Prostate gland (tissue), 2 donors: ENCODE results near the gene CYP2E1. TPM values are rescaled to one million over a fixed set of nuclear protein-coding genes. Genes with fewer than 3 reads are reported as not detected.
A peak's percentile ranks its signal among the peaks of the same experiment; 100 is the strongest.

Experiments
- DNase-seq: peaks from one replicate; pipeline ENCODE4 v3.0.0-alpha.2; 2019; ENCODE audit warnings: low spot score
- H3K27ac ChIP-seq, 2 donors: fragments of 200-600 bp; sonication (generic); 2 replicates each; pipeline ENCODE4 v1.5.1; 2017 to 2019
- H3K27me3 ChIP-seq: fragments of 200-600 bp; sonication (generic); replicated peaks from 2 replicates; pipeline ENCODE4 v1.5.1; 2019; ENCODE audit not compliant: insufficient read depth
- H3K36me3 ChIP-seq, 2 donors: fragments of 200-600 bp; sonication (generic); 1 replicate in 1 of 2; 2 replicates in 1 of 2; pipeline versions ENCODE4 v1.5.1 to v1.8.1; 2017 to 2019
- H3K4me1 ChIP-seq: fragments of 200-600 bp; sonication (generic); replicated peaks from 2 replicates; pipeline ENCODE4 v1.5.1; 2019
- H3K4me3 ChIP-seq, 2 donors: fragments of 200-600 bp; sonication (generic); 2 replicates each; pipeline ENCODE4 v1.5.1; 2017 to 2019
- H3K9me3 ChIP-seq: fragments of 200-600 bp; sonication (generic); 2 replicates; pipeline ENCODE4 v1.5.1; 2017
- POLR2A ChIP-seq: fragments of 450-650 bp; IDR thresholded peaks from one replicate; pipeline ENCODE4 v1.6.1; 2016; ENCODE audit warnings: antibody characterized with exemption, mild to moderate bottlenecking
- POLR2AphosphoS5 ChIP-seq: sonication (generic); formaldehyde crosslinking; IDR thresholded peaks from one replicate; pipeline ENCODE4 v1.6.1; 2017; ENCODE audit warnings: antibody characterized with exemption
- WGBS: methylation state at CpG from one replicate; pipeline ENCODE4 v1.1.5; 2018; 5-methylcytosine and 5-hydroxymethylcytosine counted together
- intact Hi-C: fragments of 100-400 bp; cut with DNase I; formaldehyde crosslinking; loops from one replicate; pipeline ENCODE4 v1.14.2; 2022
- total RNA-seq, 2 donors: library from RNA; depleted of rRNA; stranded (reverse); fragments of >200 nt; gene quantifications; one replicate each; pipeline ENCODE4 v1.1.0, GENCODE V29; 2016
- TF ChIP-seq, protein P1 (sequence below), 4 experiments: fragments of 200-600 bp in 2 of 4; fragments of 450-650 bp in 2 of 4; sonication (generic) in 2 of 4; IDR thresholded peaks; 1 replicate in 3 of 4; 2 replicates in 1 of 4; pipeline ENCODE4 v1.5.1; 2016 to 2019; ENCODE audit warnings: antibody characterized with exemption in 4 of 4, mild to moderate bottlenecking in 2 of 4, moderate library complexity in 2 of 4

CYP2E1 gene
- total RNA-seq, 2 donors from 2014 or later: 3.7 to 8.1 TPM

DNA sequence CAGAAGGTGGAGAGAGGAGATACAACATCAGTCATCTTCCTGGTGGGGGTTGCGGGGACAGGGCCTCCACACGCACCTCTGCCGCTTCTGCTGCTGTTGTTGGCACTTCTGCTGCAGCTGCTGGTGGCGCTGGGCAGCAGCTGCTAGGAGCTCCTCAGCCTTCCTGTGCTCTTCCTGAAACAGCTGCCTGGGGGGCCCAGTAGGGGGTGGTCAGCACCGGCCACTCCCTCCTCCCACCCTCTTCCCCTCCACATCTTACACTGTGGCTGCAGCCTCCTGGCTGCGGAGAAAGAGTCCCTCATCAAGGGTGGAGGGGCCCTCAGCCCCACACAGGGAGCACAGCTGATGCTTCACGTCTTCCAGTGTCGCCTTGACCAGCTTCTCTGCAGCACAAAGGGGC is 28.4 kb downstream of the CYP2E1 start:
- 85% methylated on average over 8 of the region's 8 CpGs for WGBS
- Histone ChIP-seq H3K4me1 (no peaks in the 10 kb centered on the region), H3K27me3 (no peaks in the 10 kb centered on the region), H3K9me3 (no peaks in the 10 kb centered on the region), H3K27ac (no peak overlapping the region), H3K4me3 (no peak overlapping the region), H3K36me3 (no peaks in the 10 kb centered on the region)
- no peak for TF ChIP-seq POLR2AphosphoS5
- TF ChIP-seq, protein P1, sequence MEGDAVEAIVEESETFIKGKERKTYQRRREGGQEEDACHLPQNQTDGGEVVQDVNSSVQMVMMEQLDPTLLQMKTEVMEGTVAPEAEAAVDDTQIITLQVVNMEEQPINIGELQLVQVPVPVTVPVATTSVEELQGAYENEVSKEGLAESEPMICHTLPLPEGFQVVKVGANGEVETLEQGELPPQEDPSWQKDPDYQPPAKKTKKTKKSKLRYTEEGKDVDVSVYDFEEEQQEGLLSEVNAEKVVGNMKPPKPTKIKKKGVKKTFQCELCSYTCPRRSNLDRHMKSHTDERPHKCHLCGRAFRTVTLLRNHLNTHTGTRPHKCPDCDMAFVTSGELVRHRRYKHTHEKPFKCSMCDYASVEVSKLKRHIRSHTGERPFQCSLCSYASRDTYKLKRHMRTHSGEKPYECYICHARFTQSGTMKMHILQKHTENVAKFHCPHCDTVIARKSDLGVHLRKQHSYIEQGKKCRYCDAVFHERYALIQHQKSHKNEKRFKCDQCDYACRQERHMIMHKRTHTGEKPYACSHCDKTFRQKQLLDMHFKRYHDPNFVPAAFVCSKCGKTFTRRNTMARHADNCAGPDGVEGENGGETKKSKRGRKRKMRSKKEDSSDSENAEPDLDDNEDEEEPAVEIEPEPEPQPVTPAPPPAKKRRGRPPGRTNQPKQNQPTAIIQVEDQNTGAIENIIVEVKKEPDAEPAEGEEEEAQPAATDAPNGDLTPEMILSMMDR (IDR thresholded peaks at IDR 0.05): no peak
- TF ChIP-seq POLR2A: no peak
- no peak for DNase-seq
- intact Hi-C loops: no loop called here

DNA sequence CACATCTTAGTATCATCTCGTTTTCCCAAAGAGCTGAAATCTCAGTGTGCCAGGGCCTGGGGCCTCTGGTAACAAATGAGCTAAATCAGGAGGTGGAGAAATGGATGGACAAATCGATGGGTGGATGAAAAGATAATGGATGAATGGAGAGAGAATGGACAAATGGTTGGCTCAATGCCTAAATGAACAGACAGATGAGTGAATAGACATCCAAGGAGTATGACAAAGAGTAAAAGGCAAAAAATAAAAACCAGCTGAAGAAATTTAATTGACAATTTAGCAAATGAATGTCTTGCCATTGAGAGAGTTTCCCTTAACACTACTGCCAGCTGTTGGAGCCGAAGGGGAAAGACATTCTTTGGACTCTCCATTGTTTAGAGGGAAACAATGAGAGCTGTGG is 30.2 kb downstream of the CYP2E1 start:
- WGBS: 28% methylated on average over 3 of the region's 3 CpGs
- no peak overlapping the region for H3K4me3 ChIP-seq
- no peaks in the 10 kb centered on the region for H3K27me3 ChIP-seq
- no peak overlapping the region for H3K27ac ChIP-seq
- no peaks in the 10 kb centered on the region for H3K4me1 ChIP-seq
- intact Hi-C loops: no loop called here
- DNase-seq: no peak
- no peaks in the 10 kb centered on the region for H3K36me3 ChIP-seq
- H3K9me3 ChIP-seq: no peaks in the 10 kb centered on the region
- TF ChIP-seq, protein P1 (IDR thresholded peaks at IDR 0.05): no peak
- no peak for TF ChIP-seq POLR2A
- no peak for TF ChIP-seq POLR2AphosphoS5

DNA sequence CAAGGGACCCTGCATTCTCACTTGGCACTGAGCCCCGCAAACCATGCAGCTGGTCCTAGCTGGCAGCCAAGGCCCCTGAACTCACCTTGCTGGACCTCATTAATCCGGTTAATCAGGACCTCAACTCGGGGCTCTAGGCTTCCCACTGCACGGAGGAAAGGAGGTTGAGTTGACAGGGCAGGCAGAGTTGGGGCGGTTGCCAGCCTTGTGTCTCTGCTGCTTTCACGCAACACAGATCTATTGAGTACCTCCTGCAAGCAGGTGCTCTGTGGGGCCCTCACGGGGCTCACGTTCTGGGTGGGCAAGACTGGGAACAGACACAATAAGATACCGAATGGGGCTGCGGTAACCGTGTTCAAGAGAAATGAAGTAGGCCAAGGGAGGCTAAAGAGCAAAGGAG is 32.1 kb downstream of the CYP2E1 start:
- Histone ChIP-seq H3K9me3 (no peaks in the 10 kb centered on the region), H3K36me3 (no peaks in the 10 kb centered on the region), H3K4me3 (no peak overlapping the region), H3K27me3 (no peaks in the 10 kb centered on the region), H3K4me1 (no peaks in the 10 kb centered on the region), H3K27ac (no peak overlapping the region)
- DNase-seq: no peak
- intact Hi-C loops: no loop called here
- WGBS: 84% methylated on average over 11 of the region's 11 CpGs
- no peak for TF ChIP-seq POLR2AphosphoS5
- TF ChIP-seq, protein P1 (IDR thresholded peaks at IDR 0.05): no peak
- TF ChIP-seq POLR2A: no peak

DNA sequence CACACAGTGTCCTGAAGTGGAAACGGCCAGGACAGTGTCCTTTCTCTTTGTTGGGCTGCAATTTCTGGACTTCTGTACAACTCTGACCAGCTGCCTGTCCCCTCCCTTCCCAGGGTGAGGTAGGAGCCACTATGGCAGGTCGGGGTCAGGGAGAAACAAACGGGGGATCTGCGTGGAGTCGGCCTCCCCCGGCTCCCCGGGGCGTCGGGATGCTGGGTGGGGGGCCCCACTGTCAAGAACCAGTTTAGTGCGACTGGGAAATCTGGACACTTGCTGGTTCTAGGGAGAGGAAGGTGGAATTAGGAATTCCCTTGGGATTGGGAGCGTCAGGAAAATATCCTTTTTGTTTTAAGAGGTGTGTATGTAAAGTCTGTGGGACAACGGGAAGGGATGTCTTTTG is 37.7 kb downstream of the CYP2E1 start:
- WGBS: 85% methylated on average over 12 of the region's 12 CpGs
- no peaks in the 10 kb centered on the region for H3K9me3 ChIP-seq
- intact Hi-C loops: no loop called here
- peaks cover 4% of the 10 kb centered on the region for H3K27me3 ChIP-seq
- no peaks in the 10 kb centered on the region for H3K4me1 ChIP-seq
- no peak for DNase-seq
- H3K27ac ChIP-seq: peak overlapping the region in 1 of 2 donors; percentile 69
- H3K36me3 ChIP-seq: no peaks in the 10 kb centered on the region
- TF ChIP-seq, protein P1 (IDR thresholded peaks at IDR 0.05): no peak
- no peak for TF ChIP-seq POLR2A
- no peak for TF ChIP-seq POLR2AphosphoS5
- H3K4me3 ChIP-seq: peak overlapping the region in 1 of 2 donors; percentile 38

DNA sequence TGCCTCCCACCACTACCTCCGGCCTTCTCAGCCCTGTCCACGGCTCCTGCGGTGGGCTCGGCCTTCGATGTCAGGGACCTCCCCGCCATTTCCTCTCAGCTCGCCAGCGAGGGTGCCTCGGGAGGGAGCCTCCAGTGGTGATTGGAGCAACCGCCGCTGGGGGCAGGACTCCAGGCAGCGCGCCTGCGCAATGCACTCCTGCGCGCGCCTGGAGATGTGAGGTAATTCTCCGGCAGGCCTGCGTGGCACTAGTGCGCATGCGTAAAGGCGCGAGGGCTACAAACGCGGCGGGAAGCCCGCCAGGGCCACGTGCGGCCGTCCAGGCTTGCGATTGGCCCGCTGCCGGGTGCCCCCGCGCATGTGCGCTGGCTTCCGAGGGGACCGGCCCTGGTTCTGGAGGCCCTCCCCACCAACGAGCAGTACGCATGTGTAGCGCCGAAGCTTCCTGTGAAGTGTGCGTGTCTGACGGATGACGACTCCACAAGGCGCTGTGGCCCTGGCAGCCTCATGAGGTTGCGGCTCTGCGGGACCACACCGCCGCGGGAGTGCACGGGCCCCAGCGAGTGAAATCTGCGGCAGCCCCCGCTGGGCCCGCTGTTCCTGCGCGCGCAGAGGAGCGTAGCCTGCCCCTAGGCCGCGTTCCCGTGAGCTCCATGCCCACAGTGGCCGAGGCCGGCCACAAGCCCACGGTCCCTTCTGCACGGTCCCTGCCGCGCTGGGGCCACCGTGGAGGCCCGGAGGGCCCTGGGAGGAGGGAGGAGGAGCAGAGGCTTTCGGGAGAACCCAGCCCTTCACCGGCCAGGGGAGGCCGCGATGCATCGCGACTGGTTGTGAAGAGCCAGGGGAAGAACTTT is 38.5 kb downstream of the CYP2E1 start, which contains the start of gene SYCE1:
Gene SYCE1, minus strand, starts transcription at position 143 of the 854 bp plus-strand sequence. Its CDS starts 54 bp downstream, at position 89.
- Histone ChIP-seq H3K4me3 (peak within 1 kb of the TSS in 1 of 2 donors; percentile 38), H3K4me1 (no peaks in the 10 kb centered on the region), H3K27ac (peak within 1 kb of the TSS in 1 of 2 donors; percentile 69), H3K9me3 (no peaks in the 10 kb centered on the region), H3K27me3 (peaks cover 4% of the 10 kb centered on the region), H3K36me3 (no peaks in the 10 kb centered on the region)
- intact Hi-C loops: no loop called here
- 64% methylated on average over 73 of the region's 77 CpGs for WGBS
- TF ChIP-seq, protein P1 (IDR thresholded peaks at IDR 0.05): peak in 1 of 4 experiments; percentile 67
- TF ChIP-seq POLR2AphosphoS5 (no peak), POLR2A (no peak)
- no peak for DNase-seq
